Ramos (cell line): Measurements from ENCODE around the gene ZFYVE19.

Source experiments
- in situ Hi-C: fragments of 300-500 bp; cut with MboI; formaldehyde crosslinking; loops from one replicate; pipeline ENCODE4 v1.14.3; 2022; ENCODE audit warnings: low sequenced_read_pairs; ENCODE audit not compliant: unreplicated experiment

Gene ZFYVE19

DNA sequence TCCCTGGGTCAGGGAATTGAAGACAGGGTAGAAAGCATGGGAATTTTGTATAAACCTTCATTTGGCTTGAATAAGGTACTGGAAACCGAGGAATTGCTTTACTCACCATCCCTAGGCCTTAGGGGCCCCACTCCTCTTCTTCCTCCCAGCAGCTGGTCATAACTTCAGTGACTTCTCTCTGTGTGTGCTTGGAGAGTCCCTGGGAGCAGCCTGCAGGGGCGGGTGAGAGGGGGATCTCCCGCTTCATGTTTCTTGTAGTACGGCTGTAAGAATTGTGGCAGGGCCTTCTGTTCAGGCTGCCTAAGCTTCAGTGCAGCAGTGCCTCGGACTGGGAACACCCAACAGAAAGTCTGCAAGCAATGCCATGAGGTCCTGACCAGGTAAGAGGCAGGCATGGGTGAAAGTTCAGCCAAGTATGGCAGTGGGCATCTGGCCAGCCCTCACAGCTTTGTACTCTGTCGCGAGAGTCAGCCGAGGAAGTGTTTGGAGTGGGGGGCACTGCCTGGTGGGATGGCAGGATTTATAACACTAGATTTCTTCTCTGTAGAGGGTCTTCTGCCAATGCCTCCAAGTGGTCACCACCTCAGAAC, 2.1 kb downstream of the ZFYVE19 start:
- in situ Hi-C loops, result no loop called here

DNA sequence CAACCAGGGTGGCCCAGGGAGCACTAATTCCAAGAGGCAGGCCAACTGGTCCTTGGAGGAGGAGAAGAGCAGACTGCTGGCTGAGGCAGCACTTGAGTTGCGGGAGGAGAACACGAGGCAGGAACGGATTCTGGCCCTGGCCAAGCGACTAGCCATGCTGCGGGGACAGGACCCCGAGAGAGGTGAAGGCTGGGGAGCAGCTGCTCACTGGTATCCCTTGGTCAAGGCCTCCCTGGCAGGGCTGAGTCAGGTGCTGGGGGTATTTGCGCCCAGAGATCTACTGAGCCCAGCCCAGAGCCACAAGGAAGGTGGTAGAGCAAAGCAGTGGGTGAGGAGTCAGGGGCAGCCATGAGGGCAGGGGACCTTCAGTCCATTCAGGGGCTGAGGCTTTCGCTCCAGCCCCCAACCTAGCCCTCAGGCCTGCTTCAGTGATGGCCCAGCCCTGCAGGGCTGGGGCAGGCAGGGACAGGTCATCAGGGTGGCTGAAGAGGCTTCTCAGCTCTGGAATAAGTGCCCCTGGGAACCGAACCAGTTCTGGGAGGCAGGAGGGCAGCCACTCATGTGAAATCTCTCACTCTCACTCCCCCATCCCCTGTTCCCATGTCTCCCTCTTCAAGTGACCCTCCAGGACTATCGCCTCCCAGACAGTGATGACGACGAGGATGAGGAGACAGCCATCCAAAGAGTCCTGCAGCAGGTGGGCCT, 6.0 kb downstream of the ZFYVE19 start:
- in situ Hi-C loops, result no loop called here

DNA sequence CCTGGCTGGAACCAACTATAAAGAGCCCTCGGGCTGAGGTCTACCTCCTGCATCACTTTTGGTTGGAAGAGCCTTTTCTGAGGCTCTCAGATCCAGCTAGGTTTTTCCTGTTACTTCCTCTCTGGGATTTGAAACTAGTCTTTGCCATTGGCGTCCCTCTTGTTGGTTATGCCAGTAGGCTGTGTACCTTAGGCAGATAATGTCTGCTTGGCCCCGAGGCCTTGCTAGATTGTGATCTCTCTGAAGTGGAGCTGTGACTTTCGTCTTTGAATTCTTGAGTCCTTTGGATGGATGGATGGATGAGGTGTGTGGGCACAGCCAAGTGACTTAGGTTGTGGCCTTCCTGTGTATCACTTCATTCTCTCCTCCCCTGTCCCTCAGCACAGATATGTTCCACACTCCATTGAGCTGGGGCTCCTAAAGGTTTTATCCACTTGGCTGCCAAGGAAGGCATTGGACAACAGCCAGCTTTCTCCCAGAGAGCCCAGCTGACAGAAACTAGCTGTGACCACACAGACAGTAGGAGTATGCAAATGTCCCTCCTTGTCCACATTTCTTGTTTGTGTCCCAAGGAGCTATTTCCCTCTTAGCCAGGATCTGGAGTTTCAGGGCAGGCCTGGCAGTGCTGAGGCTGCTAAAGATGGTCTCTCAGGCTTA, 8.3 kb downstream of the ZFYVE19 start:
- in situ Hi-C loops, result no loop called here

DNA sequence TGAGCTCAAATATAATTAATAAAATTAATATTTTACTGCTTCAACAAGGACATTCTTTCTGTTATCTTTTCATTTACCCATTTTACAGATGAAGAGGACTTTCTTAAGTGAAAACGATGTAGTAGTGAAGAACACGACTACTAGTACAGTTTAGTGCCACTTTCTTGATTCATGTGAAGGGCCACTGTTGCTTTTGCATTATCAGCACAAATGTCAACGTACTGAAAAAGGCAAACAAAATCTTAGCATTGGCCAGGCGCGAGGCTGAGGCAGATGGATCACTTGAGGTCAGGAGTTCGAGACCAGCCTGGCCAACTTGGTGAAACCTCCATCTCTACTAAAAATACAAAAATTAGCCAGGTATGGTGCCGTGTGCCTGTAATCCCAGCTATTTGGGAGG, 12.2 kb downstream of the ZFYVE19 start:
- in situ Hi-C loops, result no loop called here

DNA sequence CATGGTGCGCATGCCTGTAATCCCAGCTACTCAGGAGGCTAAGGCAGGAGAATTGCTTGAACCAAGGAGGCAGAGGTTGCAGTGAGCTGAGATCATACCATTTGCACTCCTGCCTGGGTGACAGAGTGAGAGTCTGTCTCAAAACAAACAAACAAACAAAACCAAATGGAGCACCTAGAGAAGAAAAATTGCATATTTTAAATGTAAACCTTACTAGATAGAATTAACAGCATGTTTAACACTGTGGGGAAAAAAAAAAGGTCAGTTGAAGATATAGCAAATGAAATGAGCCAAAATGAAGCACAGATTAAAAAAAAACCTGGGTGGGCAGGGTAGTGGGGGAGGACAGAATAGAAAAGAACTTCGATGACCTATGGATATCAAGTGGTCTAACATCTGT, 14.3 kb downstream of the ZFYVE19 start:
- in situ Hi-C loops, result no loop called here

DNA sequence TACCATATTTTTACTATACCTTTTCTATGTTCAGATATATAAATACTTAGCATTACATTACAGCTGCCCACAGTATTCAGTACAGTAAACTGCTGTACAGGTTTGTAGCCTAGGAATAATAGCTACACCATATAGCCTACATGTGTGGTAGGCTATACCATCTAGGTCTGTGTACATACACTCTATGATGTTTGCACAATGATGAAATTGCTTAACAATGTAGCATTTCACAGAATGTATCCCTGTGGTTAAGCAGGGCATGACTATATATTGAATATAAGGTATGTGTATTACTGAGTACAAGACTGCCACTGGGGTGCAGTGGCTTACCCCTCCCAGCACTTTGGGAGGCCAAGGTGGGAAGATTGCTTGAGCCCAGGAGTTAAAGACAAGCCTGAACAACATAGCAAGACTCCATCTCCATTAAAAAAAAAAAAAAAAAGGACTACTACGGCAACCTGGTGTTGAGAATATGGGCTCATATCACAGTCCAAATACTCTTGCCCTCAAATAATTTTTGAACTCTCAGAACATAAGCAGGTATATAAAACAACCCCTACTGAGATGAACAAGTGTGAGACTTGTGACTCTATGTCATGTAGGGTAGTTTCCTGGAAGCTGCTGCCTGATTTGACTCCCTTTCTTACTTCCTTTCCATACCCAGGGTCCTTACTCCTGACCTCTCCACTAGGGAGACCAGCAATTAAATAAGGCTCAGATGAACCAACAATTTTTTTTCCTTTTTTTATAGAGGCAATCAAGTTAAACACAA, 16.9 kb downstream of the ZFYVE19 start:
- in situ Hi-C loops, result no loop called here

DNA sequence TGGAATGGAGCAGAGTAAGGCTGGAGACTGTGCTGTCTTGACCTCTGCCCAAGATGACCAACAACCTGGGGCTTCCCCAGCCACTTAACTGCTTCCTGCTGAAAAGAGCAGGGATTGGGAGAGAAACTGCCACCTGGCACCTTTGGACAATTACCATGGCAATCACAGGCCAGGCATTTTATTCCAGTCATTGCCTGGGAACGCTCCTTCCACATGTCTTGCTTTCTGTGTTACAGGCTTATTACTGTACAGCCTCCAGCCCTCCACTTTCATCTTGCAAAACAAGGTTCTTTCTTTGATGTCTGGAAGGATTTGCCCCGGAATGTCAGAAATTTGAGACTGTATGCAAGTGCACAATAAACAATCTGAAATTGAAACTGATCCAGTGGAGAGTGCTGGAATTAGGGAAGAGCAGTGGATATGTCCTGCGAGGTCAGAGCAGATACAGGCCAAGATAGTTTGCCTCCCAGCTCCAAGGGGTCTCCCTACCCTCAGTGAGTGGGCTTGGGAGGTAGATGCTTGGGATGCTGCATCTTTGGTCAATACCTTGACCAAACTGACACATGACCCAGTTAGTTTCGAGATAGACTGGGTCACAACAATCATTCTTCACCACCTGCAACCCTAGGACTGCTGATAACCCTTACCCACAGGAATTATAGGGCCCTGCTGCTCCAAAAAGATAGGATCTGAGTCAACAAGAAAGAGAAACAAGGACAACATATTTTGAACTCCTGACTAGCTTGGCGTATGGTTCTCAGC, 19.0 kb downstream of the ZFYVE19 start:
- in situ Hi-C loops, result no loop called here

DNA sequence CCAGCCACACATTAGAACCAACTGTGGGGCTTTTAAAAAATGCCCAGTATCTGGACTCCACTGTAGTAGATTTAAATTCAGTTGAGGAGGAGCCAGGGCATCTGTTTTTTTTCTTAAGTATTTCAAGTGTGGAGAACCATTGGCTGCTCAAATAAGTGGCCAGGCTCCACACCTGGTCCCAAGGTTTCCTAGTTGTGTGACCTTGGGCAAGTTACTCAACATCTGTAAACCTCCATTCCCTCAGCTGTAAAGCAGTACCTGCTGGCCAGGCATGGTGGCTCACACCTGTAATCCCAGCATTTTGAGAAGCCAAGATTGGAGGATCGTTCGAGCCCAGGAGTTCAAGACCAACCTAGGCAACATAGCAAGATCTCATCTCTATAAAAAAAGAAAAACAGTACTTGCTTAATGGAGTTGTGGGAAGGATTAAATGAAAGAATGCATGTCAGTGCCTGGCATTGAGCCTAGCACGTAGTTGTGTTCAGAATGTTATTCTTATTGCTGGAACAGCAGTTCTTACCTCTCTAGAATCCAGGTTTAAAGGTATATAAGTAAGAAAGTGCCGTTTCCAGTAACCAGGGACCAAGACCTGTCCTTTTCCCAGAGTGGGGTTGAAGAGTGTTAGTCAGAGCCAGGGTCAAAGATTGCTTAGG, 19.7 kb downstream of the ZFYVE19 start:
- in situ Hi-C loops, result no loop called here

DNA sequence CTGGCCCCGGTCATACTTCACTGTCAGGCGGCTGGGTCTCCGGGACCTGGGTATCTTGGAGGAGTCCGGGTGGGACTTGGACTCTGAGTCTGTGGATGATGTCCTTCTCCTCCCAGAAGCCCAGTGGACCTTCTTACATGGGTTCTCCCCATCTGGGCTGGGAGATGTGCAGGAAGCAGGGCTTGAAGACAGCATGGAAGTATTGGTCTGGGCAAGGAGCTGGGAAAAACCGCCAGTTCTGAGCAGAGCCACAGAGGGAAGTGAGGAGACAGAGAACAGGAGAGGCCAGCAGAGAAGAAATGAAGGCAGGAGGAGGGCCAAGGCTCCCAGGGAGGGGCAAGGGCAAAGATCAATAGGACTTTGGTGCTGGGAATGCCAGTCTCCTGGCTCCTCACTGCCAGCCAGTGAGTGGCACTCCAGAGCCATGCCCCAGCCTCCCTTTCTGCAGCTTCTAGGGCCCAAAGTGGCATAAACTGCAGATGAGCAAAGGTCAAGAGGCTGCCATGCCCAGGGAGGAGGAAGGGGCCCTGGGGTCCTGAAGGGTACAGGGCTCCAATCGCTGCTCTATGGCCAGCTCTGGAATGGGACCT, 21.7 kb downstream of the ZFYVE19 start, which contains the start of gene PPP1R14D:
TSS of gene PPP1R14D (minus strand) at position 262 of the 590 bp plus-strand sequence. CDS start at position 195, 67 bp downstream.
- in situ Hi-C loops, result no loop called here

DNA sequence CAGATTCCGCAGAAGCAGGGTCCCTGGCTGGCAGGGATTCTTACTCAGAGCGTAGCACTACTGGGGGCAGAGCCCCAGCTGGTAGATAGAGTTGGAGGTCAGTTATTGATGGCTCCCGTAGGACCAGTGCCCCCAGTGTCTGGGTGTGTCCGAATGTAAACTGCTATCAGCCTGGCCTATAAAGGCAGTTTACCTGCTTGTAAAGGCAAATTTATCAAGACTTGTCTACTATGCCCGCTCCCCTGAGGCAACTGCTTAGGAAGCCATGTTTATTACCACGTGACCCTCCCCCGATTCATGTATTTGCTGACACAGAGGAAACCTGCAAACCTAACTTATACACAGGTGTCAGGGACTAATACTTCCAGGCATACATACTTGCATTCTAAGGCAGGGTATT, 22.2 kb downstream of the ZFYVE19 start:
- in situ Hi-C loops, result no loop called here

DNA sequence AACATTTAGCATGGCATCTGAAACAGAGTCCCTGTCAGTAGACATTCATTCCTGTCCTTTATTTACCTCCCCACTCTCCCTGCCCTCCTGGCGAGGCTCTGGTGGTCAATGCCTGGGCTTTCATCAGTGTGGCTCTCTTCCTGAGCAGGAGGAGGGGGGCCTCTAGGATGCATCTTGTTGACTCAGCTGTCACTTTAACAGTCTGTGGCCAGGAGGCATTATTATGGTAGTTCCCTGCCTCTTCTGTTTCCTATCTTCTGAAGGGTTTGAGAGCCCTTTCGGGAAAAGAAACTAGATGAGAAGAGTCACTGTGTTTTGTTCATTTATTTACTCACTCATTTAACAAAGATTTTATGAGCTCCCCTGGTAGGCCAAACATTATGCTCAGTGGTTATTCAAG, 24.0 kb downstream of the ZFYVE19 start:
- in situ Hi-C loops, result no loop called here

DNA sequence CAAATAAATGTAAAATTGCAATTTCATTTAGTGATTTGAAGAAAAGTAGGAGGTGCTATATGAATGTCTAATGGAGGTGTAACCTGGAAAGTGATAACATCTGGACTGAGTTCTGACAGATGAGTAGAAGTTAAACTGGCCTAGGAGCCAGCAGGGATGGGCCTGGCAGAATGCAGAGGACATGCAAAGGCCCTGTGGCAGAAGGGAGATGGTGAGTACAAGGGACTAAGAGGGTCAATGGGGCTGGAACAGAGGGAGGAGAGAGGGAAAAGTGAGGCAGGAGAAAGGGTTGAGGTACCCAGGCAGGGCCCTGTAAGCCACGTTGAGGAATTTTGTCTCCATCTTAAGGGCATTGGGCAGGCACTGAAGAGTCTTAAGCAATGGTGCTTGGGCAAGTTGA, 25.0 kb downstream of the ZFYVE19 start:
- in situ Hi-C loops, result no loop called here

DNA sequence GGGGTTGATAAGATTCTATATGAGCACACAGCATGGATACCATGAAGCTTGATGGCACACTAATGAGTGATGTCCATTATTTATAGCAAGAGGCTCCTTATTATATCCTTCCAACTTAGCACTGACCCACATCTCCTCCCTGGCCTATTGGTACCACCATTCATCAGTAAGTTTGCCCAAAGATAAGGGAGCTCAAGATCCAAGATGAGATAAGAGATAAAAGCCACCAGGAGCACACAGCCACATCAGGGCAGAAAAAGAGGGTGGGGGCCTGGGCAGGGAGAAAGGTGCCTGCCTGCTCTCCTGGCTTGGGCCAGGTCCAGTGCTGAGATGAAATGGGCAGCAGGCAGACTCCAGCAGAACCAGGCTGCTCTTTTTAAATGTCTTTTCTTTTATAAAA, 26.0 kb downstream of the ZFYVE19 start:
- in situ Hi-C loops, result no loop called here

DNA sequence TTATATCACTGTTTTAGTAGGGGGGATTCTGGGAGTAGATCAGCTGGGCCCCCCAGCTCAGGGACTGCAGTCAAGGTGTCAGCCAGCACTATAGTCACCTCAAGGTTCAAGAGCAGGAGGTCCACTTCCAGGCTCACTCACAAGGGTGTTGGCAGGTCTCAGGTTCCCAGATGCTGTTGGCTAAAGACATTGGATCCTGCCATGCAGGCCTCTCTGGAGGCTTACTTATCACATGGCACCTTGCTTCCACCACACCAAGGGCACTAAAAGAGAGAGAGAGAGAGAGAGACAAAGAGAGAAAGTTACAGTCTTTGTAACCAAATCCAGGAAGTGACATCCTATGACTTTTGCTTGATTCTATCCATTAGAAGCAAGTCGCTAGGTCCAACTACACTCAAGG, 29.1 kb downstream of the ZFYVE19 start:
- in situ Hi-C loops, result no loop called here

DNA sequence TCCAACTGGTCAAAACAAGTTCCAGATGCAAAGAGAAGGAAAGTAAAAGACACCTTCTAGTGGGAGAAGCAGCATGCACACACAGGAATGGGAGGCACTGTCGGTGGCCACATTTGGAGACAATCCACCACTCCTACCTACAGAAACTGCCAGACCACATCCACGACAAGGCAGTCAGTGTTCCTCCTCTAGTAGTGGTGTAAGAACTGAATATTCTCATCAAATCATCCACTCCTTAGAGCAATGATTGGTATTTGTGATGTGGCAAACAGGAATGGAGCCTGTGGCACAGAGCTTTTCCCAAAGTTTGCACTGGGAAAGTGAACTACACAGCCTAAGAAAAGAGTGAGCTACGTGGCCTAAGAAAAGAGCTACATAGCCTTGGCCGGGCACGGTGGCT, 31.9 kb downstream of the ZFYVE19 start:
- in situ Hi-C loops, result no loop called here

DNA sequence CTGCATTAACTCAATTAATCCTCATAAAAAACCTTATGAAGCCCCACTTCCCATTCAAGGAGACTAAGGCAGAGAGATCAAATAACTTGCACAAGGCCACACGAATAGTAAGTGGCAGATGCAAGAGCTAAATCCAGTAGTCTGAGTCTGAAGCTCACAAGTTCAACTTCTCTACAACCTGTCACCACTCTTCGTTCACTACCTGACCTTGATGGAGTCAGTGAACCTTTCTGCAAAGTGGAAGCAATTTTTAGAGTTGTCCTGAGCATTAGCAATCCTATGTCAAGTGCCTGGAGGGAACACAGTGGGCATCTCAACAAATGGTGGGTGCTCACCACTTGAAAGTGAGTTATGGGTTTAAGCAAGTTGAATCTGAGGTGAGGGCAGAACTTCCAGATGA, 34.9 kb downstream of the ZFYVE19 start:
- in situ Hi-C loops, result no loop called here

DNA sequence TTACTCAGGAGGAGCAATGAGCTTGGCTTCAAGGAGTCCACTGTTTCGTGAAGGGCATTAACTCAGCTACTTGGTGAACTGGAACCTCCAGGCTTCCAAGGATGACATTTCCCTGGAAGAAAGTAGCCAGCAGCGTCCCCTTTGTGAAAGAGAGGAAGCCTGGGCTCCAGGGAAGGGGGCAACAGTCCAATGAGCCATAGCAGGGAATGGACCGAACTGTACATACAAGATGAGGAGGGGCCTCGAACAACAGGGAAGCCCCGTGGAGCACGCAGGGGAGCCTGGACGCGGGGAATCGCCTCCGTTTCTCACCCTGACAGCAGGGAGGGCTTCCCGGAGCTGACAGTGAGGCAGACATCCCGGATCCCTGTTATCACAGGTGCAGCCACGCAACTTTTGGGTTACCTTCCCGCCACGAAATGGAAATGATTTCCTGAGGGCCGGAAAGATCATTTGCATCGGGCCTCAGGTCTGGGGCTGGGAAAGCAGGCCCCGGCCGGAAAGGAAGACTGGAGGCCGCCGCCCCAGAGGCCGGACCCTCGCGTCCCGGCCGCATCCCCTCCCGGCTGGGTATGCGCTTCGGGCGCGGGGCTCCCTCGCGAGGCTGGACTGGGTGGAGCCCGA, 36.5 kb downstream of the ZFYVE19 start:
- in situ Hi-C loops, result no loop called here

DNA sequence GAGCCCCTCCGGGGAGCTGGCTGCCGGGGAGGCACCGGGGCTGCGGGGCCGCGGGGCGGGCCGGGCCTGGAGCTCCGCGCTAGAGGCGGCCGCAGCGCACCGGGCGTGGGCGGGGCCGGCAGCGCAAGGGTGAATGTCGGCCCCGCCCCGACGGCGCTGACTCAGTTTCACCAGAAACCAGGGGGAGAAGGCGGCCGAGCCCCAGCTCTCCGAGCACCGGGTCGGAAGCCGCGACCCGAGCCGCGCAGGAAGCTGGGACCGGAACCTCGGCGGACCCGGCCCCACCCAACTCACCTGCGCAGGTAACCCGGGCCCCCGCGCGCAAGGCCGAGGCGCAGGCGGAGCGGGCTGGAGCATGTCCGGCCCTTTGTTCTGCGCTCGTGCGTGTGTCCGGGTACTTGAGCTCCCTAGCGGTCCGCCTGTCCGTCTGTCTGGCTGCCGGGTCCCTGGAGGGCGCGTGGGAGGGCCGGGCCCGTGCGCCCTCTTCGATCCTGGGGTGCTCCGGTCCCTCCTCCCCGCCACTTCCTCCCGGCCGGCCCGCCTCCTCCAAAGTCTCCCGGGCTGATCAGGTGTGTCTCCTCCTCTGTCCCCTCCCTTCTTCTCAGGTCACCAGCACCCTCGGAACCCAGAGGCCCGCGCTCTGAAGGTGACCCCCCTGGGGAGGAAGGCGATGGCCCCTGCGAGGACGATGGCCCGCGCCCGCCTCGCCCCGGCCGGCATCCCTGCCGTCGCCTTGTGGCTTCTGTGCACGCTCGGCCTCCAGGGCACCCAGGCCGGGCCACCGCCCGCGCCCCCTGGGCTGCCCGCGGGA, 37.2 kb downstream of the ZFYVE19 start, which contains the start of gene SPINT1:
TSS of gene SPINT1 (plus strand) at position 164 of the 811 bp plus-strand sequence. CDS start at position 671, 507 bp downstream.
- in situ Hi-C loops, result no loop called here
